ENCODE data around the gene MTA2.

- TF ChIP-seq, protein P1, sequence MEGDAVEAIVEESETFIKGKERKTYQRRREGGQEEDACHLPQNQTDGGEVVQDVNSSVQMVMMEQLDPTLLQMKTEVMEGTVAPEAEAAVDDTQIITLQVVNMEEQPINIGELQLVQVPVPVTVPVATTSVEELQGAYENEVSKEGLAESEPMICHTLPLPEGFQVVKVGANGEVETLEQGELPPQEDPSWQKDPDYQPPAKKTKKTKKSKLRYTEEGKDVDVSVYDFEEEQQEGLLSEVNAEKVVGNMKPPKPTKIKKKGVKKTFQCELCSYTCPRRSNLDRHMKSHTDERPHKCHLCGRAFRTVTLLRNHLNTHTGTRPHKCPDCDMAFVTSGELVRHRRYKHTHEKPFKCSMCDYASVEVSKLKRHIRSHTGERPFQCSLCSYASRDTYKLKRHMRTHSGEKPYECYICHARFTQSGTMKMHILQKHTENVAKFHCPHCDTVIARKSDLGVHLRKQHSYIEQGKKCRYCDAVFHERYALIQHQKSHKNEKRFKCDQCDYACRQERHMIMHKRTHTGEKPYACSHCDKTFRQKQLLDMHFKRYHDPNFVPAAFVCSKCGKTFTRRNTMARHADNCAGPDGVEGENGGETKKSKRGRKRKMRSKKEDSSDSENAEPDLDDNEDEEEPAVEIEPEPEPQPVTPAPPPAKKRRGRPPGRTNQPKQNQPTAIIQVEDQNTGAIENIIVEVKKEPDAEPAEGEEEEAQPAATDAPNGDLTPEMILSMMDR (IDR thresholded peaks at IDR 0.05; ENCODE audit: poor library complexity, severe bottlenecking) = no peak
- TF ChIP-seq EZH2 (IDR thresholded peaks at IDR 0.05; ENCODE audit: borderline replicate concordance, insufficient read depth, low read length, poor library complexity, severe bottlenecking) = no peak
- no peak for TF ChIP-seq POLR2AphosphoS5 (IDR thresholded peaks at IDR 0.05)
- TF ChIP-seq REST (IDR thresholded peaks at IDR 0.05; ENCODE audit: borderline replicate concordance) = no peak
- no peak for TF ChIP-seq EP300 (conservative IDR thresholded peaks at IDR 0.05; ENCODE audit: poor library complexity, severe bottlenecking)
- TF ChIP-seq TAF1 (IDR thresholded peaks at IDR 0.05; ENCODE audit: low read depth) = no peak
- no peak for TF ChIP-seq MXI1 (conservative IDR thresholded peaks at IDR 0.05; ENCODE audit: poor library complexity, severe bottlenecking)
- no peak for TF ChIP-seq SMC3 (conservative IDR thresholded peaks at IDR 0.05; ENCODE audit: poor library complexity)
- TF ChIP-seq RAD21 (conservative IDR thresholded peaks at IDR 0.05) = no peak
These were observed 45.4 kb downstream of the MTA2 start for GRCh38 chr11:62556108-62556874.
